Right lobe of liver (tissue), 6 donors: ENCODE results near the gene MAP2K6. TPM values are rescaled to one million over a fixed set of nuclear protein-coding genes. Genes with fewer than 3 reads are reported as not detected.

Experiments
- ATAC-seq, 4 donors: fragments of 200-7000 bp; cut with Tn5 transposase; one replicate each; pipeline ENCODE4 v1.9.1; 2020; ENCODE audit warnings: mild to moderate bottlenecking in 4 of 4, moderate library complexity in 4 of 4
- DNase-seq, 3 donors: peaks; one replicate each; pipeline ENCODE4 v3.0.0-alpha.2; 2020
- H3K27ac ChIP-seq, 3 donors: fragments of 200-600 bp; one replicate each; pipeline ENCODE4 v1.8.0; 2022
- H3K27me3 ChIP-seq, 2 donors: fragments of 200-600 bp; one replicate each; pipeline ENCODE4 v1.8.0; 2022
- H3K36me3 ChIP-seq, 4 donors: fragments of 200-600 bp; sonication (generic) in 1 of 4; one replicate each; pipeline versions ENCODE4 v1.5.1 to v1.8.0; 2017 to 2022; ENCODE audit warnings: control low read depth in 1 of 4
- H3K4me1 ChIP-seq, 4 donors: fragments of 200-600 bp; sonication (generic) in 1 of 4; one replicate each; pipeline versions ENCODE4 v1.5.1 to v1.8.0; 2017 to 2022; ENCODE audit warnings: control low read depth in 1 of 4
- H3K4me3 ChIP-seq, 3 donors: fragments of 200-600 bp; one replicate each; pipeline ENCODE4 v1.8.0; 2022
- H3K9me3 ChIP-seq, 4 donors: fragments of 200-600 bp; sonication (generic) in 1 of 4; one replicate each; pipeline versions ENCODE4 v1.5.1 to v1.8.0; 2017 to 2022; ENCODE audit warnings: control low read depth in 1 of 4
- CTCF ChIP-seq, 4 donors: fragments of 200-600 bp in 3 of 4; fragments of 450-650 bp in 1 of 4; IDR thresholded peaks; one replicate each; pipeline versions ENCODE4 v1.5.1 to v1.8.0; 2016 to 2022; ENCODE audit warnings: antibody characterized with exemption in 4 of 4, mild to moderate bottlenecking in 2 of 4
- POLR2A ChIP-seq: fragments of 450-650 bp; IDR thresholded peaks from one replicate; pipeline ENCODE4 v1.6.1; 2017; ENCODE audit warnings: antibody characterized with exemption, mild to moderate bottlenecking
- WGBS: methylation state at CpG from one replicate; pipeline ENCODE4 v1.1.6; 2018; ENCODE audit warnings: low coverage, low lambda C conversion rate; ENCODE audit not compliant: insufficient coverage; ENCODE audit errors: missing lambda C conversion rate; 5-methylcytosine and 5-hydroxymethylcytosine counted together
- intact Hi-C, 2 donors: fragments of 100-400 bp; cut with DNase I; formaldehyde crosslinking; loops; one replicate each; pipeline versions ENCODE4 v1.11.2 to v1.14.1; 2022
- total RNA-seq, 6 experiments: library from RNA; depleted of rRNA in 2 of 6; stranded (reverse); fragments of >200 nt in 2 of 6; fragmentation: NEBNext Ultra II Directional in 3 of 6; extraction: Animal tissue kit (Norgen Biotek cat#: 25700) in 3 of 6; gene quantifications; one replicate each; pipeline versions ENCODE4 v1.1.0 to v1.2.4, GENCODE V29; 2016 to 2023
- donor health status: DM: no; HTN: yes; CAD: no.
- donor health status: DM: no; HTN: no; CAD: no.
- donor health status: DM: no; HTN: no; CAD: no.
- donor health status: DM: no; HTN: yes; CAD: no.
- donor health status: DM: no; HTN: yes; CAD: no.

Gene MAP2K6
- total RNA-seq, 6 experiments from 2014 or later: 1.8 to 3.6 (median 2.3) TPM

GRCh38 chr17:69551212-69552010 is 136.9 kb downstream of the MAP2K6 start:
- TF ChIP-seq POLR2A (no peak), CTCF (IDR thresholded peaks at IDR 0.05) (no peak)
- no peak for DNase-seq
- intact Hi-C loops: no loop called here
- H3K4me3 ChIP-seq: no peak overlapping the region
- no peaks in the 10 kb centered on the region for H3K4me1 ChIP-seq
- ATAC-seq: no peak
- no peaks in the 10 kb centered on the region for H3K9me3 ChIP-seq
- H3K36me3 ChIP-seq: no peaks in the 10 kb centered on the region
- H3K27me3 ChIP-seq: no peaks in the 10 kb centered on the region
- no peak overlapping the region for H3K27ac ChIP-seq
- 100% methylated on average over 1 of the region's 1 CpG for WGBS

- Histone ChIP-seq H3K36me3 (no peaks in the 10 kb centered on the region), H3K27me3 (no peaks in the 10 kb centered on the region), H3K27ac (no peak overlapping the region), H3K9me3 (no peaks in the 10 kb centered on the region), H3K4me1 (no peaks in the 10 kb centered on the region), H3K4me3 (no peak overlapping the region)
- ATAC-seq: no peak
- WGBS: 78% methylated on average over 5 of the region's 5 CpGs
- DNase-seq: no peak
- TF ChIP-seq CTCF (IDR thresholded peaks at IDR 0.05) (no peak), POLR2A (no peak)
- intact Hi-C loops: no loop called here
These were observed 138.6 kb downstream of the MAP2K6 start for GRCh38 chr17:69552986-69553667.

- no peak for ATAC-seq
- no peak overlapping the region for H3K27ac ChIP-seq
- no peaks in the 10 kb centered on the region for H3K36me3 ChIP-seq
- no peaks in the 10 kb centered on the region for H3K4me1 ChIP-seq
- DNase-seq: no peak
- WGBS: 76% methylated on average over 2 of the region's 2 CpGs
- H3K27me3 ChIP-seq: no peaks in the 10 kb centered on the region
- no peak overlapping the region for H3K4me3 ChIP-seq
- H3K9me3 ChIP-seq: no peaks in the 10 kb centered on the region
- TF ChIP-seq POLR2A: no peak
- no peak for TF ChIP-seq CTCF (IDR thresholded peaks at IDR 0.05)
- intact Hi-C loops: no loop called here
These were observed 140.6 kb downstream of the MAP2K6 start for GRCh38 chr17:69555056-69555455.

GRCh38 chr17:69557339-69557738 is 142.8 kb downstream of the MAP2K6 start:
- H3K9me3 ChIP-seq: no peaks in the 10 kb centered on the region
- H3K27me3 ChIP-seq: no peaks in the 10 kb centered on the region
- no peaks in the 10 kb centered on the region for H3K4me1 ChIP-seq
- 59% methylated on average over 3 of the region's 3 CpGs for WGBS
- H3K27ac ChIP-seq: no peak overlapping the region
- no peak for TF ChIP-seq CTCF (IDR thresholded peaks at IDR 0.05)
- no peaks in the 10 kb centered on the region for H3K36me3 ChIP-seq
- intact Hi-C loops: no loop called here
- ATAC-seq (no peak), DNase-seq (no peak)
- no peak overlapping the region for H3K4me3 ChIP-seq
